H1 (cell line): ENCODE results near the gene EGLN2.

Experiments
- CEBPB ChIP-seq: IDR thresholded peaks from 2 replicates; pipeline ENCODE4 v1.6.1; 2012; ENCODE audit warnings: low read depth, low read length
- CTCF ChIP-seq, 3 experiments: IDR thresholded peaks; 1 replicate in 2 of 3; 2 replicates in 1 of 3; pipeline versions ENCODE4 v1.5.1 to v1.6.1; 2011; ENCODE audit warnings: low read length in 3 of 3, mild to moderate bottlenecking in 3 of 3, inconsistent platforms in 2 of 3, low read depth in 1 of 3, moderate library complexity in 1 of 3; ENCODE audit not compliant: insufficient read depth in 1 of 3; ENCODE audit errors: control extremely low read depth in 1 of 3
- EZH2 ChIP-seq: fragments of 200-600 bp; sonication (generic); IDR thresholded peaks from 2 replicates; pipeline ENCODE4 v1.7.1; 2012; ENCODE audit warnings: low read depth, mild to moderate bottlenecking, moderate library complexity, low read length, inconsistent platforms; ENCODE audit not compliant: severe bottlenecking
- MAFK ChIP-seq: IDR thresholded peaks from 2 replicates; pipeline ENCODE4 v1.6.1; 2012; ENCODE audit warnings: low read depth, mild to moderate bottlenecking, improper control_type of control experiment, low read length
- POLR2A ChIP-seq, 2 experiments: IDR thresholded peaks; 1 replicate in 1 of 2; 2 replicates in 1 of 2; pipeline ENCODE4 v1.6.1; 2011; ENCODE audit warnings: low read depth in 2 of 2, low read length in 2 of 2, mild to moderate bottlenecking in 2 of 2; ENCODE audit errors: control extremely low read depth in 1 of 2
- RAD21 ChIP-seq, 2 experiments: IDR thresholded peaks in 1 of 2; conservative IDR thresholded peaks in 1 of 2; 2 replicates each; pipeline ENCODE4 v1.6.1; 2011; ENCODE audit warnings: low read depth in 2 of 2, low read length in 2 of 2, improper control_type of control experiment in 1 of 2, inconsistent platforms in 1 of 2, mild to moderate bottlenecking in 1 of 2, moderate library complexity in 1 of 2
- RFX5 ChIP-seq: IDR thresholded peaks from 2 replicates; pipeline ENCODE4 v1.6.1; 2011; ENCODE audit warnings: low read depth, low read length, improper control_type of control experiment, borderline replicate concordance
- SP2 ChIP-seq: IDR thresholded peaks from 2 replicates; pipeline ENCODE4 v1.6.1; 2012; ENCODE audit warnings: mild to moderate bottlenecking, low read length, inconsistent platforms
- SP4 ChIP-seq: IDR thresholded peaks from 2 replicates; pipeline ENCODE4 v1.6.1; 2012; ENCODE audit warnings: low read length, inconsistent platforms
- SUZ12 ChIP-seq: fragments of 200-600 bp; sonication (generic); IDR thresholded peaks from 2 replicates; pipeline ENCODE4 v1.6.1; 2012; ENCODE audit warnings: mild to moderate bottlenecking, inconsistent platforms, low read length, moderate library complexity, mixed read lengths
- TAF7 ChIP-seq: optimal IDR thresholded peaks from 2 replicates; pipeline ENCODE3; 2011; ENCODE audit warnings: low read depth, mild to moderate bottlenecking, inconsistent platforms, low read length, moderate library complexity, borderline replicate concordance
- TCF12 ChIP-seq: IDR thresholded peaks from 2 replicates; pipeline ENCODE4 v1.6.1; 2011; ENCODE audit warnings: low read depth, mild to moderate bottlenecking, low read length
- USF2 ChIP-seq: IDR thresholded peaks from 2 replicates; pipeline ENCODE4 v1.6.1; 2011; ENCODE audit warnings: low read length, improper control_type of control experiment

- TF ChIP-seq USF2 (no peak), POLR2A (IDR thresholded peaks at IDR 0.05; ENCODE audit: control extremely low read depth in 1 of 2, low read depth in 2 of 2, low read length in 2 of 2) (no peak), MAFK (no peak), TAF7 (no peak), CTCF (IDR thresholded peaks at IDR 0.05; ENCODE audit: control extremely low read depth in 1 of 3, insufficient read depth in 1 of 3, low read depth in 1 of 3, low read length in 3 of 3) (no peak), TCF12 (no peak), SP4 (no peak), RFX5 (no peak), EZH2 (no peak), RAD21 (IDR thresholded peaks at IDR 0.05 in 1 of 2, conservative IDR thresholded peaks at IDR 0.05 in 1 of 2; ENCODE audit: low read depth in 2 of 2, low read length in 2 of 2) (no peak), CEBPB (no peak), SP2 (no peak), SUZ12 (no peak)
Observed at GRCh38 chr19:40780582-40780981, 18.4 kb upstream of the EGLN2 start.
